ENCODE data around the gene MARCHF9. TPM values are rescaled to one million over a fixed set of nuclear protein-coding genes. Genes with fewer than 3 reads are reported as not detected.
"Not testable (repeated sequence)": the region's sequence is repeated elsewhere in the genome, so short reads cannot be mapped to it uniquely, and the experiment has no call there.

The MARCHF9 gene
- total RNA-seq, 2 experiments from 2014 or later, result 27.0 to 27.6 TPM

DNA sequence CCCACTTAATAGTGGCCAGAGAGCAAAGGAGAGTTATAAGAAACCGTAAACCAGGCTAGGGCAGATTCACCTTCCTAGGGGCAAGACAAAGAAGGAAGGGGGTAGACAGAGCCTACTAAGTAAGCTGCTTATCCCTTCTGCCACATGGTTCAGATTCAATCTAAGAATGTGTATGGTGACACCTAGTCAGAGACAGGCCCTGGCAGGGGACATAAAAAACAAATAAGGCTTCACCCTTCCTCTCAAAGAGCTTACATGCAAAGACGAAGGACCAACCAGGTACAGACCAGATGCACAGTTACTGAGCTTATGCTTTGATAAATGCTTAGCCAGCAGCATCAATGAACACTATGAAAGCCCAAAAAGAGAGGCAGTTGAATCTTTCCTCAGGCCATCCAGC, 7.6 kb downstream of the MARCHF9 start:
- CTCF ChIA-PET, result interaction anchor here (0.7 kb wide), 1 partner anchor 21 kb away, joined by 3 read pairs; the partner anchor contains the start of gene TSFM

GRCh38 chr12:57763881-57764661, 9.2 kb downstream of the MARCHF9 start:
- POLR2A ChIA-PET, result no interaction called here

More for the DNA sequence above, 7.6 kb downstream of the MARCHF9 start:
- POLR2A ChIA-PET, result no interaction called here

GRCh38 chr12:57764662-57765002, 9.7 kb downstream of the MARCHF9 start:
- CTCF ChIA-PET, result interaction anchor here (1.0 to 2.9 kb wide), 3 partner anchors 8 to 12 kb away, joined by 3 to 11 read pairs (median 10); partner anchors contain the start of gene MARCHF9
- POLR2A ChIA-PET, result no interaction called here

More at GRCh38 chr12:57763881-57764661, 9.2 kb downstream of the MARCHF9 start:
- CTCF ChIA-PET, result interaction anchor here (1.0 to 2.9 kb wide), 3 partner anchors 8 to 13 kb away, joined by 3 to 11 read pairs (median 10); partner anchors contain the start of gene MARCHF9

- ChIA-PET POLR2A (interaction anchor here (1.8 kb wide), 1 partner anchor 9 kb away, joined by 6 read pairs; no protein-coding TSS in a partner anchor), CTCF (interaction anchor here (0.9 to 2.9 kb wide), 4 partner anchors 9 to 18 kb away, joined by 3 to 11 read pairs (median 6); partner anchors contain the start of genes MARCHF9 and TSFM)
Observed at GRCh38 chr12:57765003-57765697, 10.2 kb downstream of the MARCHF9 start.

DNA sequence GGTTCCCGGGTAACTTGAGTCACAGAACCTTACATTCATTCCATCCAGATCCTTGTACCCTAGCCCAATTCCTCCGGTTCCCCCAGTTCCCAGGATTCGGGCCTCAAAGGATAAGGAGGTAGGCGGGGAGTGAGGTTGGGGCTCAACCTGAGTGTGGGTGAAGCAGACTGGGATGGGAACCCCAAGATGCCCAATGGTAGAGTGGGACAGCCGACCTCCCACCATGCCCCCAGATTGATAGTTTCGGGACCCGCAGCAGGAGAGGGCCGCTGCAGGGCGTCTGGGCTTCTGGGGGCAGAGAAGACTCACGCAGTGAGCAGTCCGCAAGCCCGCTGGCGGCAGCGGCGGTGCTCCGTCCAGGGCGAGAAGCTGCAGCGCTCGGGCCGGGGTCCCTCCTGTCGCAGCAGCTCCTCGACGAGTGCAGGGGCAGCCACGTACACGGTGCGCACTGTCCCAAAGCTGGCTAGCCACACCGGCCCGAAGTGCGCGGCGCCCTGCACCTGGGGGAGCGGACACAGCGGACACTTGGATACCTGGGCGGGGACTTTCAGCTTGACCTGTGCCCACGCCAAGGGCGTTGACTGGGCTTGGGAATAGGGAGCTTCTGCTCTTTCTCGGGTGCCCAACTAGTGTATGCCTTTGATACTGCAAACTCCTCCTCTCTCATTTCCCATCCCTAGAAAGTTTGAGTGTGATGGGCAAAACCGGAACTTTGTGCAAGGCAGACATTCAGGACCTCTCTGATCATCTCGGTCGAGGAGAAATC, 11.0 kb downstream of the MARCHF9 start:
- CTCF ChIA-PET, result interaction anchor here (0.9 to 4.0 kb wide), 3 partner anchors 9 to 17 kb away, joined by 3 to 28 read pairs (median 11); partner anchors contain the start of gene TSFM
- POLR2A ChIA-PET, result interaction anchor here (1.8 kb wide), 1 partner anchor 9 kb away, joined by 6 read pairs; no protein-coding TSS in a partner anchor

- POLR2A ChIA-PET, result interaction anchor here (1.8 kb wide), 1 partner anchor 10 kb away, joined by 6 read pairs; no protein-coding TSS in a partner anchor
- CTCF ChIA-PET, result interaction anchor here (0.6 to 4.0 kb wide), 4 partner anchors 10 to 647 kb away, joined by 3 to 28 read pairs (median 7); partner anchors contain the start of gene TSFM
Observed at GRCh38 chr12:57766464-57767304, 11.8 kb downstream of the MARCHF9 start, which contains the start of gene CYP27B1. Gene CYP27B1 (minus strand): TSS chr12:57767078. CDS start chr12:57767041, 37 bp downstream.

DNA sequence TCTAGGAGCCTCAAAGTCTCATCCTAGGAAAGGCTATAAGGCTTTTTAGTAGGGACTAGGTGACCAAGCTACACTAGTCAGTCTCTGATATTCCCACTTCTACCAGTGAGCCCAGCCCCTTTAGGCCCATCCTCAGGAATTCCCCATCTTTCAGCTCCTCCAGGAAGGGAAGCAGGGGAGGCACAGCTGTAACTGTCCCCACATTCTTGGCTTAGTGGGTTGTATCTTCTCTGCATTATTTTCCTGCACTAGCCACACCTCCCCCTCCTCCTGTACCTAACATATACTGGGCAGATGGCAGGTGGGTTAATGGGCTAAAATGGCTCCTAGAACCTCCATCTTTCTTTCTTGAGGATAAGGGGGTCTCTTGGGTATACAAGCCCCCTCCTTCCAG, 12.4 kb downstream of the MARCHF9 start:
- ChIA-PET POLR2A (interaction anchor here (1.8 kb wide), 1 partner anchor 11 kb away, joined by 6 read pairs; no protein-coding TSS in a partner anchor), CTCF (interaction anchor here (0.6 to 4.0 kb wide), 3 partner anchors 8 to 647 kb away, joined by 3 to 28 read pairs (median 10); no protein-coding TSS in a partner anchor)

DNA sequence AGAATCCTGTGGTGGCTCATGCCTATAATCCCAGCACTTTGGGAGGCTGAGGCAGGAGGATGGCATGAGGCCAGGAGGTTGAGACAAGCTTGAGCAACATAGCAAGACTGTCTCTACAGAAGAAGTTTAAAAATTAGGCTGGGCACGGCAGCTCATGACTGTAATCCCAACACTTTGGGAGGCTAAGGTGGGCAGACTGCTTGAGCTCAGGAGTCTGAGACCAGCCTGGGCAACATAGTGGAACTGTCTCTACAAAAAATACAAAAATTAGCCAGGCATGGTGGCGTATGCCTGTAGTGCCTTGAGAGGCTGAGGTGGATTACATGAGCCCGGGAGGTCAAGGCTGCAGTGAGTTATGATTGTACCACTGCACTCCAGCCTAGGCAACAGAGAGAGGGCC, 13.0 kb downstream of the MARCHF9 start:
- ChIA-PET CTCF (interaction anchor here (2.5 to 4.0 kb wide), 2 partner anchors 9 to 11 kb away, joined by 10 to 28 read pairs; no protein-coding TSS in a partner anchor), POLR2A (no interaction called here)

- ChIA-PET CTCF (interaction anchor here (2.5 to 4.0 kb wide), 2 partner anchors 10 to 13 kb away, joined by 10 to 28 read pairs; no protein-coding TSS in a partner anchor), POLR2A (no interaction called here)
Observed at GRCh38 chr12:57769594-57769993, 14.7 kb downstream of the MARCHF9 start.

DNA sequence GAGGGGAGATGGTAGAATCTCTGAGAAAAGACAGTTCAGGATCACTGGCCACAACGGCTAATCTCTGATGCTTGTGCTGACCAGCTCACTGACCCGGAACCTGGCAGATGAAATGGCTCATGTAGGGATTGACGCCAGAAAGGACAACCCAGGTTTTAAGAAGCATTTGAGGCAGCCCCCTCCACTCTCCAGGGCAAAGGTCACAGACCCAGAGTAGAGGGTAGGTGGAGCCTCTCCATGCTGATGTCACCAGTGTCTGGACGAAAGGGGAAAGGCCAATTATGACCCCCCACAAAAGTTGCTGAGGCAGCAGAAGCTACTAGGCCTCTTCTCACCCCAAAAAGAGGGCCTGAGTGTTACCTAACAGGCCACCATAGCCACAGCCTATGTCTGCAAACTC, 15.8 kb downstream of the MARCHF9 start:
- CTCF ChIA-PET, result interaction anchor here (1.6 kb wide), 1 partner anchor 14 kb away, joined by 4 read pairs; no protein-coding TSS in a partner anchor
- POLR2A ChIA-PET, result no interaction called here

DNA sequence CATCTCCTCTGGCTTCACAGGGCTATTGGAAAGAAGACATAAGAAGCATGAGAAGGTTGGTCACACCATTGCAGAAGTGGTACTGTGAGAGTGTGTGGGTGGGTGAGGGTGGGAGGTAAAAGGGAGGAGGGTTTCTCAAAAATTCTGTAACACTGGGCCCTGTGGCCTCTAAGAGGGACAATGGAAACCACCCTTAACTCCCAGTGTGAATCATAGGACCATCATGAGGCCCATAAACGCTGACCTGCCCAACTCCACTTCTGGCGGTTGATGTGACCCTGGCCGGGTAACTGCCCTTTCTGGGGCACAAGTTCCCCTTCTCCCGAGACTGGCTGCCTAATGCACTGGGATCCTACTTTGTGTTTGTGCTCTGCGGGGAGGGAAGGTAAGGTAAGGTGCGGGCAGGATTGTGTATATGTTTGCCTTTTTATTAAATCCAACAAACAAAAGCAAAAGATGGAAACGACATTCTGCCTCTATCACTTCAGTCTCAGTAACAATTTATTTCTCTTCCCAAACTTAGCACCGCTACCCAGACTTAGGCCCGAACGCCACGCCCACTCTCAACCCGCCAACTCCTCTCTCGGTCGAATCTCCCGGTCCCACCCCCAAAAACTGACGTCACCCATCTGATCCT, 16.5 kb downstream of the MARCHF9 start:
- ChIA-PET CTCF (interaction anchor here (0.8 to 1.6 kb wide), 4 partner anchors 12 to 134 kb away, joined by 4 to 6 read pairs (median 6); partner anchors contain the start of gene TSFM), POLR2A (interaction anchor here (0.7 to 1.0 kb wide), 3 partner anchors 10 to 141 kb away, joined by 3 to 6 read pairs (median 3); no protein-coding TSS in a partner anchor)

DNA sequence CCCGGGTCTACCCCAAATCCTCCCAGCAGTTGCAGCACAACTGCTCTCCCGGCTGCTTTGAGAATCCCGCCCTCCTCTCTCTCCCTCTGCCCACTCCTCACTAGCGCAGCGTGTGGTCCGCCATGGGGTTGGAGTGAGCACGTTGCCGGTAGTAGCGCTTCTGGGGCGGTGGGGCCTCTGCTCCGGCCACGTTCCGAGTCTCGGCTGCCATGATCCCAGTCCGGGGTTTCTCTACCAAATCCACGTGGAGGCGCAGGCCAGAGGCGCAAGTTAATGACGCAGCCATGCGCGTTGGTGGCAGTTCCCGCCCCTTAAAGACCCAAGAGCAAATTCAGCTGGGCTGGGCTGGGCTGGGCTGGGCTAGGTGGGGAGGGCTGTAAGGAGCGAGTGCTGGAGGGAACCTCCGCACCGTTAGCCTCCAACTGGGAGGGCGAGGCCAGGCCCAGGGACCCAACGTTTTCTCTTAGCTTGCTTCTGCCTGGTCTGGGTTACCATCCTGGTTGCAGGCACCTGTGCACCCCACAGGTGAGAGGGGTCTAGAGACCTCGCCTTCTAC, 17.0 kb downstream of the MARCHF9 start, which contains the start of gene METTL1:
METTL1 (minus strand) TSS at position 233 of the 556 bp plus-strand sequence; CDS start at position 211, 22 bp downstream.
- CTCF ChIA-PET, result interaction anchor here (0.8 to 1.5 kb wide), 3 partner anchors 11 to 133 kb away, joined by 5 to 6 read pairs (median 6); partner anchors contain the start of gene TSFM
- POLR2A ChIA-PET, result interaction anchor here (0.6 to 1.5 kb wide), 6 partner anchors 9 to 169 kb away, joined by 3 to 6 read pairs (median 4); partner anchors contain the start of gene ATP23

DNA sequence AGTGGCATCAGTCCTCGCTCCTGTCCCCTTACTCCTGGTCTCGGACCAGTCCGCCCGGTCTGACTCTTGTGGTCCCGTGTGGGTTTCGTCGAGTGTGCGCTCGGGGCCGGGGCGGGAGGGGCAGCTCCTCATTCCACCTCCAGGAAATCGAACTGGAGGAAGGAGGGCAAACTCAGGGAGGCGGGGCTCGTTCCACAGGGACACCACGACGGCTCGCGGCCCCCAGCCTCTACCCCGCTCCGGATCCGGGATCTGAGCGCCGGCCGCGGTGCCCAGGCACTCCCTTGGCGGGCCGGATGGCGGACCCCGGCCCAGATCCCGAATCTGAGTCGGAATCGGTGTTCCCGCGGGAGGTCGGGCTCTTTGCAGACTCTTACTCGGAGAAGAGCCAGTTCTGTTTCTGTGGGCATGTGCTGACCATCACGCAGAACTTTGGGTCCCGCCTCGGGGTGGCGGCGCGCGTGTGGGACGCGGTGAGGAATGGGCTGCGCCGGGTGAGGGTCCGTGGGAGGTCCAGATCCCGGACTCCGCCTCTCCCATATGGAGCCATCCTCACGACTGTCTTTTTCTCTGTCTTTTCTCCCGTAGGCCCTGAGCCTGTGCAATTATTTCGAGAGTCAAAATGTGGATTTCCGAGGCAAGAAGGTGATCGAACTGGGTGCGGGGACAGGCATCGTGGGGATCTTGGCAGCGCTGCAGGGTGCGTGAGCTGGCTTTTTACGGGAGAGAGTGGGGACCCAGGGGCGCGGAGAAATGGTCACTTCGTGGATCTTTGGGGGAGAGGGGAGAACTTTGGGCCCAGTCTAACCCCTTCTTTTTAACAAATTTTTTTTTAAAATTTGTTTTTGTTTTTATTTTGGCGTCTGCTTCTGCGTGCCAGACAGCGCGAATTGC, 17.8 kb downstream of the MARCHF9 start, which contains the start of gene EEF1AKMT3:
EEF1AKMT3 (plus strand) TSS at position 186 of the 894 bp plus-strand sequence; CDS start at position 297, 111 bp downstream.
- POLR2A ChIA-PET, result interaction anchor here (0.6 to 1.5 kb wide), 6 partner anchors 8 to 168 kb away, joined by 3 to 6 read pairs (median 4); partner anchors contain the start of gene ATP23
- CTCF ChIA-PET, result interaction anchor here (0.8 to 1.5 kb wide), 3 partner anchors 10 to 132 kb away, joined by 5 to 6 read pairs (median 6); partner anchors contain the start of gene TSFM

GRCh38 chr12:57774634-57775033, 19.7 kb downstream of the MARCHF9 start:
- POLR2A ChIA-PET, result not testable (repeated sequence)
- CTCF ChIA-PET, result interaction anchor here (0.6 kb wide), 1 partner anchor 99 kb away, joined by 4 read pairs; no protein-coding TSS in a partner anchor

DNA sequence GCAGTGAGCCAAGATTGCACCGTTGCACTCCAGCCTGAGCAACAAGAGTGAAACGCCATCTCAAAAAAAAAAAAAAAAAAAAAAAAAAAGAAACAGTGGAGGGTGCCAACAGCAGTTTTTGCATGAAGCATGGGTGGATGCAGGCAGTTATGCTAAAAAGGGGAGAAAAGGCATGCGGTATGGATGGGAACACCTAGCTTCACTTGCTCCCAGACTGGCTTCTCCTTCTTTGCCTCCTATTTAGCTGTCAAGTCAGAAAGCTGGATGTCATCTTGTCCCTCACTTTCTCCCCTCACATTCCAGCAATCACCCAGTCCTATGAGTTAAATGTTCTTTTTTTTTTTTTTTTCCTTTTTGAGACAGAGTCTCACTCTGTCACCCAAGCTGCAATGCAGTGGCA, 20.1 kb downstream of the MARCHF9 start:
- CTCF ChIA-PET, result interaction anchor here (0.6 to 1.3 kb wide), 2 partner anchors 18 to 98 kb away, joined by 4 to 6 read pairs; no protein-coding TSS in a partner anchor
- POLR2A ChIA-PET, result no interaction called here
